Hepatocyte (in vitro differentiated cells): ENCODE data around the gene UBE3C.
A peak's percentile ranks its signal among the peaks of the same experiment; 100 is the strongest.

Experiments used
- CTCF ChIP-seq: fragments of 200-600 bp; sonication (generic); IDR thresholded peaks from 2 replicates; pipeline ENCODE4 v1.5.1; 2016; ENCODE audit warnings: antibody characterized with exemption, mild to moderate bottlenecking; ENCODE audit not compliant: poor library complexity
- EZH2 ChIP-seq: fragments of 200-600 bp; sonication (generic); IDR thresholded peaks from 2 replicates; pipeline ENCODE4 v1.6.1; 2016; ENCODE audit warnings: antibody characterized with exemption, mild to moderate bottlenecking, borderline replicate concordance
- EZH2phosphoT487 ChIP-seq: fragments of 200-600 bp; sonication (generic); IDR thresholded peaks from one replicate; pipeline ENCODE4 v1.6.1; 2018; ENCODE audit warnings: antibody characterized with exemption, mild to moderate bottlenecking, low read depth, moderate library complexity; ENCODE audit not compliant: unreplicated experiment, severe bottlenecking

- peak; percentile 19 for TF ChIP-seq CTCF
- no peak for TF ChIP-seq EZH2
- no peak for TF ChIP-seq EZH2phosphoT487
These were observed 2.4 kb upstream of the UBE3C start for GRCh38 chr7:157136372-157136771.
